ENCODE measurements around the gene OAF. TPM values are rescaled to one million over a fixed set of nuclear protein-coding genes. Genes with fewer than 3 reads are reported as not detected.
A peak's percentile ranks its signal among the peaks of the same experiment; 100 is the strongest.

The OAF gene
- total RNA-seq, 4 donors from 2014 or later, result 30.0 to 100 (median 42.4) TPM

DNA sequence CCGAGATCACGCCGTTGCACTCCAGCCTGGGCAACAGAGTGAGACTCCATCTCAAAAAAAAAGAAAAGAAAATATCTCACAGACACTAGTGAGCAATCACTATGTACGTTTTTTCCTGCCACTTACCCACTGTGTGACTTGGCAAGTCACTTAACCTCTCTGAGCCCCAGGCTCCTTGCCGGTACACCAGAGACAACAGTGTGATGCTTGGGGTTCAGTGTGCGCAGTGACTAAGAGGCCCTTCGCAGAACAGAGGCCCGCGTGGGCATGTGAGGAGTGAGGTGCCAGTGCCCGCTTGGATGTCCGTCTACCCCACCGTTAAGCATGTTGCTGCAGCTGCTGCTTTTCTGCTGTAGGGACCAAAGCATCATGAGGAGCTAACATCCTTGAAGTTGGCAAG, 6.7 kb downstream of the OAF start:
- H3K27ac ChIP-seq, result peak overlapping the region in 3 of 4 donors; percentile 69 to 78 (median 73)
- no peaks in the 10 kb centered on the region for H3K9me3 ChIP-seq
- no peaks in the 10 kb centered on the region for H3K36me3 ChIP-seq
- no peak for ATAC-seq
- H3K4me1 ChIP-seq, result peaks cover 0 to 98% (median 48%) of the 10 kb centered on the region in 3 donors
- 61% methylated on average over 3 of the region's 12 CpGs; no CpG with 5 or more reads in 1 of the 2 donors for WGBS, 2 donors (ENCODE audit: low coverage in 1 of 2)
- TF ChIP-seq EP300 (IDR thresholded peaks at IDR 0.05) (no peak), POLR2A (IDR thresholded peaks at IDR 0.05) (no peak), POLR2AphosphoS5 (IDR thresholded peaks at IDR 0.05) (no peak)
- TF ChIP-seq, protein P1, sequence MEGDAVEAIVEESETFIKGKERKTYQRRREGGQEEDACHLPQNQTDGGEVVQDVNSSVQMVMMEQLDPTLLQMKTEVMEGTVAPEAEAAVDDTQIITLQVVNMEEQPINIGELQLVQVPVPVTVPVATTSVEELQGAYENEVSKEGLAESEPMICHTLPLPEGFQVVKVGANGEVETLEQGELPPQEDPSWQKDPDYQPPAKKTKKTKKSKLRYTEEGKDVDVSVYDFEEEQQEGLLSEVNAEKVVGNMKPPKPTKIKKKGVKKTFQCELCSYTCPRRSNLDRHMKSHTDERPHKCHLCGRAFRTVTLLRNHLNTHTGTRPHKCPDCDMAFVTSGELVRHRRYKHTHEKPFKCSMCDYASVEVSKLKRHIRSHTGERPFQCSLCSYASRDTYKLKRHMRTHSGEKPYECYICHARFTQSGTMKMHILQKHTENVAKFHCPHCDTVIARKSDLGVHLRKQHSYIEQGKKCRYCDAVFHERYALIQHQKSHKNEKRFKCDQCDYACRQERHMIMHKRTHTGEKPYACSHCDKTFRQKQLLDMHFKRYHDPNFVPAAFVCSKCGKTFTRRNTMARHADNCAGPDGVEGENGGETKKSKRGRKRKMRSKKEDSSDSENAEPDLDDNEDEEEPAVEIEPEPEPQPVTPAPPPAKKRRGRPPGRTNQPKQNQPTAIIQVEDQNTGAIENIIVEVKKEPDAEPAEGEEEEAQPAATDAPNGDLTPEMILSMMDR (IDR thresholded peaks at IDR 0.05), result no peak
- H3K4me3 ChIP-seq, result no peak overlapping the region
- H3K27me3 ChIP-seq, result no peaks in the 10 kb centered on the region

DNA sequence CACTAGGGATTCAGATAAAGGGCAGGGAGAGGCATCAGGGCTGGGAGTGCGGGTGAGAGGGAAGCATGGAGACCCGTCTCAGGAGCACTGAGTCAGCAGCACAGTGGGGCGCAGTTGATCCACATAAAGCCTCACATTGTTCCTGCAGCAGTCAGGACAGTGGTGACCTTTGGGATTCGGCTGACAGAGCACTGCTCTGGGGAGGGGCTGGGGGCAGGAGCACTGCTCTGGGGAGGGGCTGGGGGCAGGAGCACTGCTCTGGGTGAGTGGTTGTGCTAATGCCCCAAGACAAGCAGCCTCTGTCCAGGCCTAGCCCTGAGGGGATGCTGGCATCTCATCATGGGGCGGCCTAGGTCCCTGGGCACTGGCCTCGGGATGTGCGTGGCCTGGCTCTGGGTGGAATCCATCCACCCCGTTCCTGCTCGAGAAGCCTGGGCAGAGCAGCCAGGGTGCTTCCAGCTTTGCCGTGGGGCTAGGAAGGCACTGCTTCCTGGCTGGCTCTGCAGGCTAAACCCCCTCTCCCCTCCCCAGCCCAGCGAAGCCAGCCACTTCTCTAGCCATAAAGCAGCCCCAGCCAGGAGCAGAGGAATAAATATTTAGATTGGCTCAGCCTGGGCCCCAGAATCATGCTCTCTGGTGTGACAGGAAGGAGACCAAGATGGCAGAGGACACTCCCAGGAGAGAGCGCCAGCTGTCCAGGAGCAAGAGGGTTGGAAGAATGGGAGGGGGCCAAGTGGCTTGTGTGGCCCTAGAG, 7.3 kb downstream of the OAF start:
- ATAC-seq, result peak; percentile 3
- Histone ChIP-seq H3K4me1 (peaks cover 0 to 100% (median 48%) of the 10 kb centered on the region in 3 donors), H3K9me3 (no peaks in the 10 kb centered on the region), H3K36me3 (no peaks in the 10 kb centered on the region), H3K4me3 (peak overlapping the region in 1 of 2 donors; percentile 12), H3K27me3 (no peaks in the 10 kb centered on the region), H3K27ac (peak overlapping the region in 3 of 4 donors; percentile 69 to 78 (median 73))
- 45% methylated on average over 2 of the region's 12 CpGs; no CpG with 5 or more reads in 1 of the 2 donors for WGBS, 2 donors (ENCODE audit: low coverage in 1 of 2)
- TF ChIP-seq, protein P1 (IDR thresholded peaks at IDR 0.05), result no peak
- TF ChIP-seq EP300 (IDR thresholded peaks at IDR 0.05) (no peak), POLR2AphosphoS5 (IDR thresholded peaks at IDR 0.05) (peak; percentile 18), POLR2A (IDR thresholded peaks at IDR 0.05) (no peak)

DNA sequence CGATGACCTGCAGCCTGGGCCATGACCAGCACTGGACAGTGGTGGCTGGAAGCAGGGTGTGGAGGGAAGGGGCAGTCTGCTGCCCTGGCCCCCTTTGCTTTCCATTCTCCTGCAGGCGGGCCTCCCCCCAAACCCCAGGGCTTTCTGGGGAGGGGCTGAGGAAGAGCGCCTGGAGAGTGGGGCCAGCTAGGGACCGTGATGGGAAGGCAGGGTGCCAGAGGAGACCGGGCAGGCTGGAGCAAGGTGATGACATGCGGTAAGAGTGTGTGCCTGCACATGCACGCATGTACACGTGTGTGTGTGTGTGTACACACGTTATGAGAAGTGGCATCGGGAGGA, 7.8 kb downstream of the OAF start:
- Histone ChIP-seq H3K27ac (peak overlapping the region in 3 of 4 donors; percentile 69 to 78 (median 73)), H3K27me3 (no peaks in the 10 kb centered on the region), H3K4me3 (peak overlapping the region in 1 of 2 donors; percentile 12), H3K4me1 (peaks cover 0 to 100% (median 52%) of the 10 kb centered on the region in 3 donors), H3K36me3 (no peaks in the 10 kb centered on the region), H3K9me3 (no peaks in the 10 kb centered on the region)
- 46% methylated on average over 9 of the region's 10 CpGs; no CpG with 5 or more reads in 1 of the 2 donors for WGBS, 2 donors (ENCODE audit: low coverage in 1 of 2)
- no peak for ATAC-seq
- no peak for TF ChIP-seq POLR2A (IDR thresholded peaks at IDR 0.05)
- TF ChIP-seq, protein P1 (IDR thresholded peaks at IDR 0.05), result no peak
- no peak for TF ChIP-seq POLR2AphosphoS5 (IDR thresholded peaks at IDR 0.05)
- no peak for TF ChIP-seq EP300 (IDR thresholded peaks at IDR 0.05)

DNA sequence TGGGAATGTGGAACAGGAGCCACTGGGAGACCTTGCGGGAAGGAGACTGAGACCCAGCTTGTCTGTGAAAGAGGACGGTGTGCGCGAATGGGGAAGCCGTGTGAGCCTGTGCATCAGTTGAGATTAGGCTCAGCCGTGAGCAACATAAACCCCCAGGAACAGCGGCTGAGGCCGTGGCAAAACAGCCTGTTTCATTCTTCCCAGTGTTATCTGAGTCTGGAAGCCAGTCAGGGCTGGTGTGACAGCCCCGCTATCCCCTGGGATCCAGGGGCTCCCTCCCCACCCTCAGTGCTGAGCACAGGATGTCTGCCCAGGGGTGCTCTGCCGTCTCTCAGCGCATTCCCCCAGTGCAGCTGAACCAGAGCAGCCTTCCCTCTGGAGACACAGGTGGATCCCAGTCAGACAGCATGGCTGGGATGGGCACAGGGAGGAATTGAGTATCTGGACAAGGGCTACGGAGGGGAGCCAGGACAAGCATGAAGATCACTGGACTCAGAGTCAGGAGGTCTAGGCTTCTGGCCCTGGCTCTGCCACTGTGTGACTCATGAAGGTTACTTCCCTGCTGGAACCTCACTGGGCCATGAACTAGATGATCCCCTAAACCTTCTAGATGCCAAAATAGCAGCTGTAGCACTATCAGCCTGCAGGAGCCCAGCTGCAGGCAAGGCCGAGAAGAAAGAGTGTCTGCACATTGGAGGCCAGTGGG, 8.6 kb downstream of the OAF start:
- Histone ChIP-seq H3K27me3 (no peaks in the 10 kb centered on the region), H3K36me3 (no peaks in the 10 kb centered on the region), H3K9me3 (no peaks in the 10 kb centered on the region), H3K27ac (peak overlapping the region in 3 of 4 donors; percentile 69 to 78 (median 73)), H3K4me3 (no peak overlapping the region), H3K4me1 (peaks cover 0 to 100% (median 59%) of the 10 kb centered on the region in 3 donors)
- peak; percentile 81 for ATAC-seq
- TF ChIP-seq POLR2AphosphoS5 (IDR thresholded peaks at IDR 0.05) (no peak), EP300 (IDR thresholded peaks at IDR 0.05) (no peak)
- WGBS, 2 donors (ENCODE audit: low coverage in 1 of 2), result 24 to 57% methylated on average over 4 to 6 of the region's 13 CpGs

DNA sequence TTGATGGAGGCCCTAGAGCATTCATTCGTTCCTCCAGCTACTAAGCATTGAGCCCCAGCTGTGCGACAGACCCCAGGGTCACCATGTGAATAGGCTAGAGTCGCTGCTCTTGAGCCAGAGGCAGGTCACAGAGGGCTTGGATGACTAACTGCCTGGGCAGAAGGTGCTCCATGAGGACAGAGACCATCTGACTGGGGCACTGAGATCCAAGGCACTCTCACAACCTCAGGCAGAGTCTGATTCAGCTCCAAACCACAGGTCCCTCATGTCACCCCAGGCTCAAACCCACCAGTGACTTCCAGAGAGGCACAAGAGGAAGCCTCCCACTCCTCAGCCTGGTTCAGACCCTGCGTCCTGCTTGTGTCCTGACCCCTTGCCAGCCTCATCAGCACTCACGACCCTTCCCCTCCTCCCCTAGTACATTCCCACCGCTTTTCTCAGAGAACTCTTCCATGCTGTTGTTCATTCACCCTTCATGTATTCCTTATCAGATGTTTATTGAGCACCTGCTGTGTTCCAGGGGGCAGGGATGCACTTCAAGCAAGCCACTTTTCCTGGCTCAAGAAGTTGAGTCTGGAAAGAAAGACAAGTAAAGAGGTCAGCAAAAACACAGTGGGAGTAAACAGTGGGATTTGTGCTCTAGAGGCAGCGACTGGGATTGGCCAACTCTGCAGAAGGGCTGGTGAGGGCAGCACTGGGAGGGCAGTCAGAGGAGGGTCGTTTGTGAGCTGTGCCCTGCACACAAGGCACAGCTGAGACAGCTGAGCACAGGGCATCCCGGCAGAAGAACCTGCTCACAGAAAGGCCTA, 9.3 kb downstream of the OAF start:
- peak; percentile 21 for ATAC-seq
- Histone ChIP-seq H3K9me3 (no peaks in the 10 kb centered on the region), H3K27ac (peak overlapping the region in 3 of 4 donors; percentile 69 to 78 (median 73)), H3K4me3 (no peak overlapping the region), H3K27me3 (no peaks in the 10 kb centered on the region), H3K36me3 (no peaks in the 10 kb centered on the region), H3K4me1 (peaks cover 0 to 100% (median 65%) of the 10 kb centered on the region in 3 donors)
- no peak for TF ChIP-seq POLR2AphosphoS5 (IDR thresholded peaks at IDR 0.05)
- TF ChIP-seq, protein P1 (IDR thresholded peaks at IDR 0.05), result no peak
- 47 to 50% methylated on average over 2 to 6 of the region's 9 CpGs for WGBS, 2 donors (ENCODE audit: low coverage in 1 of 2)
